ENCODE data around the gene RCC2. TPM values are rescaled to one million over a fixed set of nuclear protein-coding genes. Genes with fewer than 3 reads are reported as not detected.

The RCC2 gene
- total RNA-seq, 1 donor: 115 TPM

- DNase-seq (ENCODE audit: low read depth in 2 of 3, low spot score in 2 of 3): no peak
Observed at GRCh38 chr1:17447501-17447992, 8.1 kb upstream of the RCC2 start.

DNA sequence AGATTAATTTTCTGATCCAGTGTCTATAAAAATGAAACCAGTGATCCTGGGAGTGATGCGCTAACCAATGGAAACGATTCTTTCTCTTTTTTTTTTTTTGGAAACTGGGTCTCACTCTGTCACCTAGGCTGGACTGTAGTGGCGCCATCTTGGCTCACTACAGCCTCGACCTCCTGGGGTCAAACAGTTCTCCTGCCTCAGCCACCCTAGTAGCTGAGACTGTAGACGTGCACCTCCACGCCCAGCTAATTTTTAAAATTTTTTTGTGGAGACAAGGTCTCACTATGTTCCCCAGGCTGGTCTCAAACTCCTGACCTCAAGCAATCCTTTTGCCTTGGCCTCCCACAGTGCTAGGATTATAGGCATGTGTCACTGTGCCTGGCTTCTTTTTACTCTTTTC lies 3.4 kb upstream of the RCC2 start:
- DNase-seq (ENCODE audit: low read depth in 2 of 3, low spot score in 2 of 3): no peak

DNA sequence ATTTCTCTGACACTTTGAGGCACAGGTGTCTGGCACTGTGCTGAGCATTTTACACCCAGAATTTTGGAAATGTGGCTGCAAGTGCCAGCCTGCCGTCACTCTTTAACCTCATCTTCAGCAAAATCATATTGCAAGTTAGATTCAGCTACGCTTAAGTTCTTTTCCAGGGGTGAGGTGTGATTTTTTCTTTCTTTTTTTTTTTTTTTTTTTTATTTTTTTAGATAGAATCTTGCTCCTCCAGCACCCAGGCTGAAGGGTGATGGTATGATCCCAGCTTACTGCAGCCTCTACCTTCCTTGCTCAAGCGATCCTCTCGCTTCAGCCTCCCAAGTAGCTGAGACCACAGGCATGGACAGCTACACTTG lies 2.5 kb upstream of the RCC2 start:
- DNase-seq (ENCODE audit: low read depth in 2 of 3, low spot score in 2 of 3): no peak

DNA sequence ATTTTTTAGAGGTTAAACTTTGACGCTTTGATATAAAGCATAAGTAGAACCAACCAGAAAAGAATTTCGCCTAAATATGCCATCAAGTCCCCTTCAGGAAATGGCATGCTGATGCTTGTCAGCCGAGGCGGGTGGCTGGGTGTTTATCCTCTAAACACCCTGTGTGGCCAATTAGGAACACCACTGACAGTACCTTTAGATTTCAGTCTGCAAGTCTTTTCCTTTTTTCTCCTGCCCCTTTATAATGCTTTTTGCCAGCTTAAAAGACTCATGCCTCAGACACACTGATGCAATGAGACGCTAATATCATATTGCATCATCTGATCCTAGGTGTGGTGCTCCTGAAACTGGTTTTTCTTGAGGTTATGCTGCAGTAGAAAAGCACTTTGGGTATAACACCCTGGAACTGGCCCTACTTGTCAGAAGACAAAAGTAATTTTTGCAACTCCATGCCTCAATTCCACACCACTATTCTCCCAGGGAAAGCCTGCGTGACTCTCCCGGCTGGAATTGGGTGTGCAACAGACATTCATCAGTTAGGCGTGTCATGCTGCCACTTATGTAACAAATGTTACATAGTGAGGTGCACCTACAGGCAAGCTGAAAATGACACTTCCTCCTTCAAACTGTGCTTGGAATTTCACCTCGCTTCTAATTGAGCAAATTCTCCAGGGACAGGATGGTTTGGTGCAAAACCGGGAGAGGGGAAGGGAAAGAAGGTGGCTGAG lies 2.0 kb upstream of the RCC2 start:
- DNase-seq (ENCODE audit: low read depth in 2 of 3, low spot score in 2 of 3): no peak

GRCh38 chr1:17440827-17441168 lies 1.3 kb upstream of the RCC2 start:
- no peak for DNase-seq (ENCODE audit: low read depth in 2 of 3, low spot score in 2 of 3)

DNA sequence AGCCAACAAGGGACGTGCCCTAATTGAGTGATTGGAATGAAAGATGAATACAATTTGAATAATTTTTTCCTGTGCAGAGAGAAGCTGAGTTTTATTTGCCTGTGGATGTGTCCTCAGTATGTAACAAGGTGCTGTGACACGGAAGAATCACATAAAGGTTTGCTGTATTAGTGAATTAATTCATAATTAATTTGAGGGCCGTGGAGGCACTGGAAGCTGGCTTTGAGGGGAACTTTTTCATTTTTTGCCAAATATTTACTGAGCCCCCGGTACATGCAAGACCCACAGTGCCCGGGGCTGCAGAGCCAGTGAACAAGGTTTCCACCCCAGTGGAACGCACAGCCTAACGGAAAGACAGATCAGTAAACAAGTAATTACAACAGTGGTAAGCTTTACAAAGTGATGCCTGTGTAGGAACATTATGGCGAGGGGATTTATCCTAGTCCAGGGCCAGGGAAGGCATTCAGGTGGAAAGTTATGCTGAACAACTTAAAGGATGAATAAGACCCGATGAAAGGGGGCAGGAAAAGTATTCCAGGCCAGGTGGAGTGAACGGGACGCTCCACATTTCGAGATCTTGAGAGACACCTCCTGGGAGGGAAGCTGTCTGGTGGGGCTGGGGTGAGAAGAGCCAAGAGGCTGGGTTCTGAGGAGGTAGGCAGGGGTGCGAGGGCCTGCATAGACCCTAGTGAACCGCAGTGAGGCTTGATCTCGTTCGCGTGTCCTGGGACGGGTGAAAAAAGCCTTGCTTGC lies 773 bp upstream of the RCC2 start:
- no peak for DNase-seq (ENCODE audit: low read depth in 2 of 3, low spot score in 2 of 3)

DNA sequence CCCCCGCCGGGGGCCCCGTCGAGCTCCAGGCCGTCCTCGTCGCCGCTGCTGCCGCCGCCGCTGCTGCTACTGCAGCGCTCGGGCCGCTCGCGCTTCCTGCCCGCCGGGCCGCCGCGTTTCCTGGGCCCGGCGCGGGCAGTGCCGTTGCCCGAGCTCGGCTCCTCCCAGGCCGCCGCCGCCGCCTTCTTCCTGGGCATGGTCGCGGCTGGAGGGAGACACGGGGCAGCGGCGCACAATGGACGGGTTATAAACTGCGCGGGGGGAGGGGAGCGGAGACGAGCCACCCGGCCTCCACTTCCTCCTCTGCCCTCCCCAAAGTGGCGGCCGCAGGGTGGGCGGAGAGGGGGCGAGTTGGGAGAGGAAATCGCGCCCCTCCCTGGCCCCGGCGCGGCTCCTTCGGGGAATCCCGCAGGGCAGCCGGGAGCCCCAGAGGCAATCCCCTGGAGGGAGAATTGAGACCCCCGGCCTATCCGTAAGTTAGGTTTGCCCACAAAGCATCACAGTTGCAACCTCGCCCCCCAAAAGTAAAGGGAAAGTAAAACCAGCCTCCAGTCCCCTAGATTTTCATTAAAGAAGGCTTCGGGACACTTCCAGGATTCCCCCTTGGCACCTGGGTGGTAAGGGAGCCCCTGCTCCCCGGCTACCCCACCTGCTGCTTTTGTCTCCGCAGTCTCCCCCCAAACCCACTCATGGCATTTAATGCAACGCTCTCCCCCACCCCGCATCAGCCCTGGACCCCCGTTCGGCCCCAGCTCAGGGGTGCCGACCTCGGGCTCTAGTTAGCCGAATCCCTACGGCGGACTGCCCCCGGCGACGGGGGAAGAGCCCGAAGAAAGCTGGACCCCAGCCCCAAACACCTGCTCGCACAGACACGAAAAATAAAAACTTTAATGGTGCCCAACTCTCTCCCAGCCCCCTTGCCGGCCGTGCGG lies 893 bp downstream of the RCC2 start:
- peak; percentile 31 to 88 (median 81) for DNase-seq (ENCODE audit: low read depth in 2 of 3, low spot score in 2 of 3)

- peak; percentile 54 to 65 (median 57) for DNase-seq (ENCODE audit: low read depth in 2 of 3, low spot score in 2 of 3)
Observed at GRCh38 chr1:17437580-17438317, 1.7 kb downstream of the RCC2 start.

- no peak for DNase-seq (ENCODE audit: low read depth in 2 of 3, low spot score in 2 of 3)
Observed at GRCh38 chr1:17437260-17437579, 2.3 kb downstream of the RCC2 start.

GRCh38 chr1:17436380-17437174 lies 2.9 kb downstream of the RCC2 start:
- no peak for DNase-seq (ENCODE audit: low read depth in 2 of 3, low spot score in 2 of 3)

- DNase-seq (ENCODE audit: low read depth in 2 of 3, low spot score in 2 of 3): no peak
Observed at GRCh38 chr1:17434601-17435000, 4.9 kb downstream of the RCC2 start.

- DNase-seq (ENCODE audit: low read depth in 2 of 3, low spot score in 2 of 3): no peak
Observed at GRCh38 chr1:17434016-17434415, 5.5 kb downstream of the RCC2 start.

DNA sequence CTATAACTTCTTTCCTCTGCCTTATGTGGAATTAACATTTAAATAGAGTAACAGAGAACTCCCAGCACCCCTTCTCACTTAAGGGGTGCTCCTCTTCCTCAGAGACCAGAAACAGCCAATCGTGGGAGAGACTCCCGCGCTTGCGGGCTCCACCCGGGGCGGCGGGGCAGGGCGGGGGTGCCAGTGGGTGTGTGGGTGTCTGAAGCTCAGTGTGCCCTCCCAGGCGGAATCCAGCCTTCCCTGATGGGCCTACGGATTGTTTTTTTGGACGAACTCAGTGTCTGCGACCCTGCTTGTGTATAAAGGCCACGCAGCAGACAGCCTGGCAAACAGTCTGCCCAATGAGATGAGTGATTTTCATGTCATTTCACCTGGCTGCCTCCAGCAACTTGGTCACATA lies 6.2 kb downstream of the RCC2 start:
- DNase-seq (ENCODE audit: low read depth in 2 of 3, low spot score in 2 of 3): no peak

DNA sequence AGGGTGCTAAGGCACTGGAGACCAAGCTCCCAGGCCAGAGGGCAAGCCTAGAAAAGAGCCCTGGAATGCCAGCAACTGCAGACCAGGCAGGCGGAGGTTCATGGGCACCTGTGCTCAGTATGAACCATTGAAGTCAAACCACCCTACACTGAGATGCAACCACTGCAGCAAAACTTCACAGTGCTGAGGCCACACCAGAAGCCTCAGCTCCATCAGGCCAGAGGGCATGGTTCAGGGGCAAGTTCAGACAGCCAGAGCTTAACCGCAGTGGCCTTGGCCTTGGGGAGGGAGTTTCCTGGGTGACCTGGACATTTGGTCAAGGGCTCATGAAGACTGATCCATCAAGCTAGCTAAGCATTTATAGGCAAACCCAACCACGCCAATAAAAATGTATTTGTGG lies 7.1 kb downstream of the RCC2 start:
- DNase-seq (ENCODE audit: low read depth in 2 of 3, low spot score in 2 of 3): no peak

DNA sequence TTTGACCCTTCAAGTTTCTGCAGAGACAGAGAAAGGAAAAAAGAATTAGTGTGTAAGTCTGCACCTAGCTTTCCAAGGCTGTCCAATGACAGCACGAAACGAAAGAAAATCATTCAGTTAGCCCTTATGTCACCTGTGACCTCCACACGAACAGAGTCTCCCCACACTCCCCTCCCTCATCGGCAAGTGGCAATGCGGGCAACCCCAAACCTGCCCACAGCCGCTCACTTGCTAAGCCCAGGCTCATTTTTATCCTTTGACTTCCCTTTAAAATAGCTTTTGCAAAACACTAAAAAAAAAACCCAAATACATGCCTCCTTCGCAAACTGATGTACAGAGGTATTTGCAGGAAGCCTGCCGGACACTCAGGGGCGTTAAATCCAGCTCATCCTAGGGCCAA lies 10.3 kb downstream of the RCC2 start:
- no peak for DNase-seq (ENCODE audit: low read depth in 2 of 3, low spot score in 2 of 3)

DNA sequence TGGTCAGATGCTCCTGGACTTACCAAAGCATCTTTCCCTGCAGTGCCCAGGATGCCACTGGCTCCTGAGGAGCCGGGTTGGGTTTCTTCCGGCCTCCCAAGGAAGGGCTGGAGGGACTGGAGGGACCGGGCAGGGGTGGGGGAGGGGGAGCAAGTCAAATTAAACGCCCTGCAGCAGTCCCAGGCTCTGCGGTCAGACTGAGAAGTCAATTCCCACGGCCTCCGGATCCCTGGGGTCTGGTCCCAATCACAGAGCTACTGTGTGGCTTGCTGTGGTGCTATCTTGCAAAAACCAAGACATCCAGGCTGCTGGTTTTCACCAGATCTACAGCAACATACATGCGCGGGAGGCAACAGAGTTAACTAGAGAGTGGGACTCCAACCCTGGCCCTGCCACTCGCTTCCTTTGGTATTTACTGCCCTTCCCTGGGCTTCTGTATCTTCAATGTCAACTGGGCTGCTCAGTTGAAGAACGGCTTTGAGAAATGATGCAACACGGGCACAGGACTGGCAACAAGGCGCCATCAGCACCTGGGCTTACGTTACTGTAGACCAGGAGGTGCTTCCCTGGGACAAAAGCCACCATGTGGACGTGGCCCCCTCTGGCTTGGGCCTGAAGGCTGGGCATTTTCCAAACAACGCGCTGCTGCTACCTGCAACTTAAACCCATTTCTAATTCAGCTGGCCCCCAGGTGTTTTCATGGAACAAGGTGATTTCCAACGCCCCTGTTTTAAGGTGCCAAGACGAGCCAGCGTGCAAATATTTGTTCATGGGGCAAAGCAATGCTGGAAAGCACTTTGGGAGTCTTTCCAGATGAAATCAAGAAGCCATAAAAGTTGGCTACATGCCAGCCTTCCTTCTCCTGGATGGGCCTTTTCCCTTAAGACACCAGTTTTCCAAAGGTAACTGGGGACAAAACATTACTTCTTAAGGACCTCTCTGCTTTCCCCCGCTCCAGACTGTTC lies 11.5 kb downstream of the RCC2 start:
- no peak for DNase-seq (ENCODE audit: low read depth in 2 of 3, low spot score in 2 of 3)

DNA sequence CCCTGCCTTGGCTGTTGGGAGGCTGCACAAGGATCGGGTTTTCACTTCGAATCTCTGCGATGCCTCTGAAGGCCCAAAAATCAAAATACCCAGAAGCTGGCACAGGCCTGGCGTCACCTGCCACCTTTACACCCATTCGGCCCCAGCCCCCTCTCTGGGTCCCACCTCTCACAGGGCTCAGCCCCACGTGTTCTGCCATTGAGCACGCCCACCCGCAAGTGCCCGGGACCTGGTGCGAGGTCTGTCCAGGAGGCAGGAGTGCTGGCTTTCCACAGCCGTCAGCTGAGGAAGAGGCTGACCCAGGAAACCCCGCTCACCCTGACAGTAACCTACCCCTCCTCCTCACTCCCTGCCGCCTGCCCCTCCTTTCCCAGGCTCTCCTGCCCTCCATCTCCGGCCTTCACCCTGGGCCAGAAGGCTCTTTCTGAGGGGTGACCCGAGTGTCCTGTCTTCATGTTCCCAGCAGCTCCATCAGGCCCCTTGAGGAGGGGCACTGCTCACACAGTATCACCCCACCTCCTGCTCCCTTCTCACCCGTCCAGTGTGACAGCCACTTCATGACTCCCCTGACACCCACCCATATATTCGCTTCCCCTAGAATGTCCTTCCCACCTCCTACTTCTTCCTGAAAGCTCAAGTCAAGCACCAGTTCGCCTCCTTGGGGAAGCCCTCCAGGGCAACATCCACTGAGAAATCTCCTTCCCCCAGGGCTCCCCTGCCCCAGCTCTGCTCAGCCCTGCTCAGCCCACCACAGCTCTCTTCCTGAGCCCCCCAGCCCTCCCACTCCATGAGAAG lies 13.5 kb downstream of the RCC2 start:
- DNase-seq (ENCODE audit: low read depth in 2 of 3, low spot score in 2 of 3): no peak

DNA sequence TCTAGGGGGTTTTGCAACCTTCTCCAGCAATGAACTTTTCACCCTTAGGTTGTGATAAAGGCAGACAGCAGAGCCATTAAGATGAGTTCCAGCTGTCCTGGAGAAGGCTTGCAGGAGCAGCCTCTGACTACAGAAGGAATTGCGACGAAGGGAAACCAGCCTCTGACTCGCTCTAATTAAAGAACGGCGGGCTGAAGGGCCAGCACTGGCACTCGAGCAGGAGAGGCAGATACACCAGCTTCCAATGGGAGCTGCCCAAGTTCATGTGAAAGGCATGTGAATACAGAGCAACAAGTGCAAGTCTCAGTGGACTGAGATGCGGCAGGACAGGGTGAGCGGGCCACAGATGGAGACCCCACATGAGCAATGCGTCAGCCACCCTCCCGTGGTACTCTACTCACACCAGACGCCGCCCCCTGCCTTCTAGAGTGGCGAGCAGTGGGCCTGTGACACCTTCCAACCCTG lies 15.7 kb downstream of the RCC2 start:
- no peak for DNase-seq (ENCODE audit: low read depth in 2 of 3, low spot score in 2 of 3)
